ENCODE data around the gene MNT. TPM values are rescaled to one million over a fixed set of nuclear protein-coding genes. Genes with fewer than 3 reads are reported as not detected.

Gene MNT
- total RNA-seq, 1 donor from 2014 or later: 16.2 TPM

- peak; percentile 59 for DNase-seq (ENCODE audit: low spot score)
- Mint-ChIP-seq H3K27me3 (ENCODE audit: unreplicated experiment) (peaks cover 10% of the 10 kb centered on the region), H3K9me3 (ENCODE audit: unreplicated experiment) (no peaks in the 10 kb centered on the region), H3K36me3 (ENCODE audit: low read depth, unreplicated experiment) (peaks cover 10% of the 10 kb centered on the region), H3K27ac (ENCODE audit: unreplicated experiment) (peak overlapping the region; percentile 64), H3K4me3 (ENCODE audit: unreplicated experiment) (peak overlapping the region; percentile 93), H3K4me1 (ENCODE audit: unreplicated experiment) (peaks cover 12% of the 10 kb centered on the region)
- no peak for TF ChIP-seq CTCF (IDR thresholded peaks at IDR 0.05; ENCODE audit: unreplicated experiment)
These were observed 63.1 kb downstream of the MNT start for GRCh38 chr17:2337544-2338314.

DNA sequence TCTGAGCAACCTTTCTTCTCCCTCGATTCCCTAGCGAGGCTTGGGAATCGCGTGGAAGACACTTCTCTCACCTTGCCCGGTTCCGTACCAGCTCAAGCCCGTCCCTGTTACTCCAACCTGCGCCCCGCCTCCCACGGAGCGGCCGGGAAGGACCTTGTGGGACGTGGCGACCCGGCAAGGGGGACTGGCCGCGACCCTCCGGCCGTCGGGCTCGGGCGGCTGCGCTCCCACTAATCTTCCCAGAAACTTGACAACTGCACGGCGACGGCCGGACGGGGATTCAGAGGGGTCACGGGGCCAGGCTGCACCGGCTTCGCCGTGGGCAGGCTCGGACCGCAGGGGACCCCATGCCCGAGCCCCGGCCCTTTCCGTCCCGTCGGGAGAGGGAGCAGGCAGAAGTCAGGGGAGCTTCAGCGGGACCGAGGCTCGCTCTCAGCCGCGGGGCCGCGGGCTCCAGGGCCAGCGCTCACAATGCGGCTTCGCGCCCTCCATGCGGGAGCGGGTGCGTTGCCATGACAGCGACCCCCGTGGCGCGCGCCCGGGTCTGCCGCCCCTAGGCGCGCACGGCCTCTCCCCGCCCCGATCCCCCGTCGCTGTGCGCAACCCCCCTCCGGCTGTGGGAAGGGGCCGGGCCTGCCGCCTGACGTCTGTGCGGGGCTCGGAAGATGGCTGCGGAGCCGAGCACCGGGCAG lies 63.9 kb downstream of the MNT start, which contains the start of gene SGSM2:
SGSM2 (plus strand) TSS at position 650 of the 692 bp plus-strand sequence. CDS start 188 bp downstream, outside the sequence.
- Mint-ChIP-seq H3K4me3 (ENCODE audit: unreplicated experiment) (peak within 1 kb of the TSS; percentile 99), H3K27ac (ENCODE audit: unreplicated experiment) (peak within 1 kb of the TSS; percentile 64), H3K4me1 (ENCODE audit: unreplicated experiment) (peaks cover 12% of the 10 kb centered on the region), H3K36me3 (ENCODE audit: low read depth, unreplicated experiment) (peaks cover 10% of the 10 kb centered on the region), H3K27me3 (ENCODE audit: unreplicated experiment) (peaks cover 10% of the 10 kb centered on the region), H3K9me3 (ENCODE audit: unreplicated experiment) (no peaks in the 10 kb centered on the region)
- peak; percentile 64 for DNase-seq (ENCODE audit: low spot score)
- no peak for TF ChIP-seq CTCF (IDR thresholded peaks at IDR 0.05; ENCODE audit: unreplicated experiment)

- TF ChIP-seq CTCF (IDR thresholded peaks at IDR 0.05; ENCODE audit: unreplicated experiment): no peak
- DNase-seq (ENCODE audit: low spot score): peak; percentile 91
- Mint-ChIP-seq H3K4me1 (ENCODE audit: unreplicated experiment) (peaks cover 12% of the 10 kb centered on the region), H3K27ac (ENCODE audit: unreplicated experiment) (peak within 1 kb of the TSS; percentile 89), H3K4me3 (ENCODE audit: unreplicated experiment) (peak within 1 kb of the TSS; percentile 99), H3K36me3 (ENCODE audit: low read depth, unreplicated experiment) (peaks cover 10% of the 10 kb centered on the region), H3K9me3 (ENCODE audit: unreplicated experiment) (no peaks in the 10 kb centered on the region), H3K27me3 (ENCODE audit: unreplicated experiment) (peaks cover 10% of the 10 kb centered on the region)
These were observed 64.5 kb downstream of the MNT start, which contains the start of gene TSR1 for GRCh38 chr17:2336215-2336851. TSR1 (minus strand) TSS chr17:2336457; CDS start chr17:2336427, 30 bp downstream.

GRCh38 chr17:2335726-2336214 lies 65.1 kb downstream of the MNT start:
- H3K9me3 Mint-ChIP-seq (ENCODE audit: unreplicated experiment): no peaks in the 10 kb centered on the region
- H3K4me1 Mint-ChIP-seq (ENCODE audit: unreplicated experiment): peaks cover 12% of the 10 kb centered on the region
- H3K36me3 Mint-ChIP-seq (ENCODE audit: low read depth, unreplicated experiment): peaks cover 10% of the 10 kb centered on the region
- no peak for TF ChIP-seq CTCF (IDR thresholded peaks at IDR 0.05; ENCODE audit: unreplicated experiment)
- H3K27ac Mint-ChIP-seq (ENCODE audit: unreplicated experiment): peak overlapping the region; percentile 89
- H3K4me3 Mint-ChIP-seq (ENCODE audit: unreplicated experiment): peak overlapping the region; percentile 99
- H3K27me3 Mint-ChIP-seq (ENCODE audit: unreplicated experiment): peaks cover 10% of the 10 kb centered on the region
- DNase-seq (ENCODE audit: low spot score): peak; percentile 16

Other genes starting within 250 kb of the MNT start
- gene SMG6, start 97.3 kb downstream of the MNT start, total RNA-seq (ENCODE audit: unreplicated experiment): 38.1 TPM
- gene SRR, start 97.1 kb downstream of the MNT start, total RNA-seq (ENCODE audit: unreplicated experiment): 27.8 TPM
- gene TSR1, start 64.6 kb downstream of the MNT start, total RNA-seq (ENCODE audit: unreplicated experiment): 20.9 TPM
- 65.4 TPM for gene SGSM2, start 63.6 kb downstream of the MNT start, total RNA-seq (ENCODE audit: unreplicated experiment)
- 24.9 TPM for gene METTL16, start 110.8 kb upstream of the MNT start, total RNA-seq (ENCODE audit: unreplicated experiment)
- 141 TPM for gene PAFAH1B1, start 192.6 kb upstream of the MNT start, total RNA-seq (ENCODE audit: unreplicated experiment)

Data from endothelial cell (in vitro differentiated cells).